AG09309 (cell line): ENCODE data around the gene IMMP2L.

Source experiments
- DNase-seq: peaks from one replicate; pipeline ENCODE4 v3.0.0-alpha.2; 2010; ENCODE audit warnings: low read depth
- H3K4me3 ChIP-seq: 2 replicates; pipeline ENCODE4 v1.5.1; 2011; ENCODE audit warnings: mild to moderate bottlenecking, low read depth, low read length, moderate library complexity; ENCODE audit not compliant: control insufficient read depth
- TF ChIP-seq, protein P1 (sequence below): IDR thresholded peaks from 2 replicates; pipeline ENCODE4 v1.5.1; 2011; ENCODE audit warnings: mild to moderate bottlenecking, low read depth, low read length, inconsistent platforms; ENCODE audit not compliant: insufficient read depth, control insufficient read depth; ENCODE audit errors: missing control alignments

Gene IMMP2L

DNA sequence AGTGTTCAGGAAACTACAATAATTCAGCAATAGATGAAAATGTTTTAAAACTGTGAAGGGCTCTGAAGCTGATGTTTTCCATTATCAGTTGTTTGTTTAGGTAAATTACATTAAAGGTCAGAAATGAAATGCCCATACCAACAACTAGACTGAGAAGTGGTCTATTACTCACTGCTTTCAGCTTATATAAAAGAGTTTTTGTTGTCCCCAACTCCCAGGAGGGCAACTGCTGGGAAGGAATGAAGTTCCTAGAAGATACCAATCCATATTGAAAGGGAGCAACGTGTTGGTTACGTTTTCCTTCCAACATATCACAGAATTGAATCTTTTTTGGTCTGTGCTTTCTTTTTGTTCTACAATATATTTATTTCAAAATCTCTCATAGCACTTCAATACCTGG lies 802.0 kb downstream of the IMMP2L start:
- DNase-seq = no peak
- no peak overlapping the region for H3K4me3 ChIP-seq
- TF ChIP-seq, protein P1, sequence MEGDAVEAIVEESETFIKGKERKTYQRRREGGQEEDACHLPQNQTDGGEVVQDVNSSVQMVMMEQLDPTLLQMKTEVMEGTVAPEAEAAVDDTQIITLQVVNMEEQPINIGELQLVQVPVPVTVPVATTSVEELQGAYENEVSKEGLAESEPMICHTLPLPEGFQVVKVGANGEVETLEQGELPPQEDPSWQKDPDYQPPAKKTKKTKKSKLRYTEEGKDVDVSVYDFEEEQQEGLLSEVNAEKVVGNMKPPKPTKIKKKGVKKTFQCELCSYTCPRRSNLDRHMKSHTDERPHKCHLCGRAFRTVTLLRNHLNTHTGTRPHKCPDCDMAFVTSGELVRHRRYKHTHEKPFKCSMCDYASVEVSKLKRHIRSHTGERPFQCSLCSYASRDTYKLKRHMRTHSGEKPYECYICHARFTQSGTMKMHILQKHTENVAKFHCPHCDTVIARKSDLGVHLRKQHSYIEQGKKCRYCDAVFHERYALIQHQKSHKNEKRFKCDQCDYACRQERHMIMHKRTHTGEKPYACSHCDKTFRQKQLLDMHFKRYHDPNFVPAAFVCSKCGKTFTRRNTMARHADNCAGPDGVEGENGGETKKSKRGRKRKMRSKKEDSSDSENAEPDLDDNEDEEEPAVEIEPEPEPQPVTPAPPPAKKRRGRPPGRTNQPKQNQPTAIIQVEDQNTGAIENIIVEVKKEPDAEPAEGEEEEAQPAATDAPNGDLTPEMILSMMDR = no peak

DNA sequence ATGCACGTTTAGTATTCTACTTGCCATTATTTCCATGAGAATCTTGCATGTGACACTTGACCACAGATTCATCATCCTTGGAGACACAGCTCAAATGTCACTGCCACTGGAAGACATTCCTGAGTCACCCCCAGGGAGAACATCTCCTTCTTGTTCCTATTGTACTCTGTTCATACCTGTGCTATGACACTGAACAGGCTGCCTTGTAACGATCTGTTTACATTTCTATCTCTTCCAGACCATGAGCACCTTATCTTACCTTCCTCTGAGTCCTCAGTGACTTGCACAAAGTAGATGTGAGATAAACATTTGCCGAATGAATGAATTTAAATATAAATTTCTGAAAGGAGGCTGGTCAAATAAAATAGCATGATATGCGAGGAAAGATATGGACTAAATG lies 803.2 kb downstream of the IMMP2L start:
- H3K4me3 ChIP-seq = no peak overlapping the region
- TF ChIP-seq, protein P1 = no peak

DNA sequence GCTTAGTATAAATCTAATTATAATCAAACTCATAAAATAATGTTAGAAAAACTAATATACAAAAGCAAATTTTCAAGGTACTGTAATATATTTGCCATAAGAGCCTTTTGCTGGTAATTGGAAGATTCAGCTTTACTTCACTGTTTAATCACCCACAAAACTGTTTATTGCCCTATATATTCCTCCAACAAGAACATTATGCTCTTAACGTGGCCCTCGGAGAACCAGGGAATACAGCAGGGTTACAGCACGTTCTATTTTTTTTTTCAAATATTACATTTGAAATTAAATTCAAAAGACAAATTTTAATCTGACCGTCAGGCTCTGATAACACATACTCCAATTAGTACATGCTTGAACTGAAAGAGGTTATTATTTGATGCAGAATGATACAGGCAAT lies 807.6 kb downstream of the IMMP2L start:
- TF ChIP-seq, protein P1 = no peak
- no peak for DNase-seq
- H3K4me3 ChIP-seq = no peak overlapping the region

More for the DNA sequence above, 803.2 kb downstream of the IMMP2L start:
- DNase-seq = no peak

DNA sequence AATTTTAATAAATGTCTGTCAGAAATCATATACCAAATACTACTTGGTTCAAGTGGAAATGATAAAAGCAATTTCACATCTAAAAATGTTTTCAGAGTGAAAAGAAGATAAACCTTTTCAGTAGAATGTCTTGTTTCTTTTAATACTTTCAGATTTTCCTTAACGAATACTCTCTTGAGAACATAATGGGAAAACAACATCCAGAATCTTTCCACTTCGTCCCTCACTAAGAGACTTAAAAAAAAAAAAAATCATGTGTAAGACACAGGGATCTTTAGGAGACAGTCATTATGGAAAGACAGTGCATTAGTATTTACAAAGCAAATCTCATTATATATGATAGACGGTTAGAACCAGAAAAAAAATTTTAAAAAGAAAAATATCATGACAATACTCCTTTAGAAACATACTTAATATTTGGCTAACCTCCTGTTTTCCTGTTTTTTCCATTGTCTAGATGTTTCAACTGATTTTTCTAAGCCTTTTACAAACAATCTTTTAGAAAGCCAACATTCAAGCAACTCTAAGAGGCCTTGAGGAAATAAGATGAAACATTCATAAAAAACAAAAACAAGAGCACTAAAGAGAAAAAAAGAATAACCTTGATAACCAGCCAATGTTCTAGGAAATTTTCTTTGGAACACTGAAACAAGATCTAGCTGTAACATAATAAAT lies 811.2 kb downstream of the IMMP2L start:
- H3K4me3 ChIP-seq = no peak overlapping the region
- DNase-seq = no peak
- TF ChIP-seq, protein P1 = no peak

DNA sequence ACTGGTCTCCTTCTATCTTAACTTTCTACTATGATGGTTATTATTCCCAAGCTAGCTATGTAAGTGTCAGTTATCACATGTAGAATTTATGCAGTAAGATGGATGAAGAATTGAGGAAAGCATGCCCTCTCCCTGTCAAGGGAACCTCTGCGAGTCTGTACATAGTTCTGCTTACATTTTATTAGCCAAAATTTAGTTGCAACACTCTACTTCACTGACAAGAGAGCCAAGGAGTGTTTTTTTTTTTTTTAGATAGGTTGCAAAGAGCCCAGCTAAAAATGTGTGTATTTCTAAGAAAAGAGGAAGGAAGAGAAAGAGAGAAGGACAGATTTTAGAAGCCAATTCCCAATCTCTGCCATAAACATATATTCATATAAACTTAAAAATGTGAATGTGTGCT lies 829.1 kb downstream of the IMMP2L start:
- DNase-seq = no peak
- TF ChIP-seq, protein P1 = no peak
- no peak overlapping the region for H3K4me3 ChIP-seq

DNA sequence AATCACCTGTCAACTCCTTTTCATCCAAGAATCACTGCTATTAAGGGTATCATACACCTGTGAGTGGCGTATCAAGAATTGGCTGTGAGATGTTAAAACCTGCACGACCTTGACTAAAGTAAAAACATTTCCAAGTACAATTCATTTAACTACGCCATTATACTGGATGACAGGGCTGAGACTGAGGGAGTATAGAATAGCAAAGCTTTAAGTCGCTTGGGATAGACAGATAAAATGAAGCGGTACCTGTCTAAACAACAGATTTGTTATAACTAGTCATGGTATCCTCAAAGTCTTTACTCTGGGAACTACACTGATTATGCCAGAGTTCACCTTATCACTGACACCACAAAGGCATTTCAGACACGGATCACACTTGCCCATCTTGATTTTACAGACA lies 837.5 kb downstream of the IMMP2L start:
- no peak for DNase-seq
- no peak overlapping the region for H3K4me3 ChIP-seq
- TF ChIP-seq, protein P1 = no peak
